Measurements from ENCODE around the gene POM121C. TPM values are rescaled to one million over a fixed set of nuclear protein-coding genes. Genes with fewer than 3 reads are reported as not detected.
"Not testable (repeated sequence)": the region's sequence is repeated elsewhere in the genome, so short reads cannot be mapped to it uniquely, and the experiment has no call there.

POM121C gene
- total and polyA plus RNA-seq, 2 donors (not counting 1 experiment from before 2014, with no cell fraction given): 27.0 to 78.3 TPM

GRCh38 chr7:75414204-75414603, 71.9 kb downstream of the POM121C start:
- H3K27me3 ChIP-seq (replicated peaks in 1 of 4; ENCODE audit: control extremely low read depth in 1 of 4, control insufficient read depth in 3 of 4, insufficient read depth in 4 of 4, low read length in 3 of 4); DNase-seq; H3K4me1 ChIP-seq (ENCODE audit: control insufficient read depth in 2 of 2, insufficient read depth in 2 of 2, low read length in 2 of 2); H3K4me3 ChIP-seq (ENCODE audit: control extremely low read depth in 1 of 5, extremely low read depth in 1 of 5, insufficient read depth in 1 of 5, low read depth in 2 of 5, low read length in 4 of 5); H2AFZ ChIP-seq (ENCODE audit: insufficient read depth, low read depth, low read length, poor library complexity, severe bottlenecking); H3K4me2 ChIP-seq (replicated peaks; ENCODE audit: low read depth, low read length, poor library complexity, severe bottlenecking); H3K4me1 Mint-ChIP-seq; H3K27ac Mint-ChIP-seq; H3K9me3 Mint-ChIP-seq (ENCODE audit: insufficient read depth); H3K9me3 ChIP-seq (ENCODE audit: control extremely low read depth in 1 of 3, control insufficient read depth in 2 of 3, insufficient read depth in 1 of 3, low read length in 2 of 3); H3K27me3 Mint-ChIP-seq; H3K27ac ChIP-seq (ENCODE audit: low read length in 2 of 2); H3K4me3 Mint-ChIP-seq; H3K36me3 ChIP-seq (replicated peaks in 1 of 2; ENCODE audit: control extremely low read depth in 1 of 2, control insufficient read depth in 1 of 2, extremely low read depth in 1 of 2, insufficient read depth in 2 of 2, low read length in 1 of 2); ATAC-seq (ENCODE audit: low read depth); H3K79me2 ChIP-seq (ENCODE audit: control insufficient read depth, insufficient read depth, low read length); POLR2A ChIA-PET; CTCF ChIA-PET; intact Hi-C loops (cut with micrococcal nuclease); H4K20me1 ChIP-seq (ENCODE audit: control insufficient read depth, insufficient read depth, low read length, poor library complexity, severe bottlenecking); H3K9ac ChIP-seq (ENCODE audit: low read length): not testable (repeated sequence)
- WGBS (ENCODE audit: insufficient coverage): no CpG with 5 or more reads among the region's 6 CpGs

GRCh38 chr7:75410823-75411173, 75.3 kb downstream of the POM121C start:
- H3K9me3 Mint-ChIP-seq (ENCODE audit: insufficient read depth); H3K4me1 ChIP-seq (ENCODE audit: control insufficient read depth in 2 of 2, insufficient read depth in 2 of 2, low read length in 2 of 2); DNase-seq; H3K4me3 Mint-ChIP-seq; H3K27ac ChIP-seq (ENCODE audit: low read length in 2 of 2); H3K4me2 ChIP-seq (replicated peaks; ENCODE audit: low read depth, low read length, poor library complexity, severe bottlenecking); CTCF ChIA-PET; H3K4me1 Mint-ChIP-seq; POLR2A ChIA-PET; H3K79me2 ChIP-seq (ENCODE audit: control insufficient read depth, insufficient read depth, low read length); intact Hi-C loops (cut with micrococcal nuclease); H3K27me3 ChIP-seq (replicated peaks in 1 of 4; ENCODE audit: control extremely low read depth in 1 of 4, control insufficient read depth in 3 of 4, insufficient read depth in 4 of 4, low read length in 3 of 4); H2AFZ ChIP-seq (ENCODE audit: insufficient read depth, low read depth, low read length, poor library complexity, severe bottlenecking); H3K36me3 ChIP-seq (replicated peaks in 1 of 2; ENCODE audit: control extremely low read depth in 1 of 2, control insufficient read depth in 1 of 2, extremely low read depth in 1 of 2, insufficient read depth in 2 of 2, low read length in 1 of 2); H3K9me3 ChIP-seq (ENCODE audit: control extremely low read depth in 1 of 3, control insufficient read depth in 2 of 3, insufficient read depth in 1 of 3, low read length in 2 of 3); H3K27ac Mint-ChIP-seq; H3K27me3 Mint-ChIP-seq; H3K4me3 ChIP-seq (ENCODE audit: control extremely low read depth in 1 of 5, extremely low read depth in 1 of 5, insufficient read depth in 1 of 5, low read depth in 2 of 5, low read length in 4 of 5); H3K9ac ChIP-seq (ENCODE audit: low read length); ATAC-seq (ENCODE audit: low read depth); H4K20me1 ChIP-seq (ENCODE audit: control insufficient read depth, insufficient read depth, low read length, poor library complexity, severe bottlenecking): not testable (repeated sequence)
- no CpG with 5 or more reads among the region's 13 CpGs for WGBS (ENCODE audit: insufficient coverage)

GRCh38 chr7:75409880-75410822, 75.9 kb downstream of the POM121C start:
- H3K9me3 Mint-ChIP-seq (ENCODE audit: insufficient read depth); H4K20me1 ChIP-seq (ENCODE audit: control insufficient read depth, insufficient read depth, low read length, poor library complexity, severe bottlenecking); H3K27me3 ChIP-seq (replicated peaks in 1 of 4; ENCODE audit: control extremely low read depth in 1 of 4, control insufficient read depth in 3 of 4, insufficient read depth in 4 of 4, low read length in 3 of 4); H3K4me1 Mint-ChIP-seq; H3K27me3 Mint-ChIP-seq; H3K27ac Mint-ChIP-seq; POLR2A ChIA-PET; H3K4me1 ChIP-seq (ENCODE audit: control insufficient read depth in 2 of 2, insufficient read depth in 2 of 2, low read length in 2 of 2); H3K9me3 ChIP-seq (ENCODE audit: control extremely low read depth in 1 of 3, control insufficient read depth in 2 of 3, insufficient read depth in 1 of 3, low read length in 2 of 3); H3K36me3 ChIP-seq (replicated peaks in 1 of 2; ENCODE audit: control extremely low read depth in 1 of 2, control insufficient read depth in 1 of 2, extremely low read depth in 1 of 2, insufficient read depth in 2 of 2, low read length in 1 of 2); H3K27ac ChIP-seq (ENCODE audit: low read length in 2 of 2); CTCF ChIA-PET; DNase-seq; H3K79me2 ChIP-seq (ENCODE audit: control insufficient read depth, insufficient read depth, low read length); H2AFZ ChIP-seq (ENCODE audit: insufficient read depth, low read depth, low read length, poor library complexity, severe bottlenecking); H3K9ac ChIP-seq (ENCODE audit: low read length); H3K4me2 ChIP-seq (replicated peaks; ENCODE audit: low read depth, low read length, poor library complexity, severe bottlenecking); intact Hi-C loops (cut with micrococcal nuclease): not testable (repeated sequence)
- no CpG with 5 or more reads among the region's 74 CpGs for WGBS (ENCODE audit: insufficient coverage)
- H3K4me3 Mint-ChIP-seq: peak overlapping the region; percentile 52
- ATAC-seq (ENCODE audit: low read depth): peak; percentile 96
- H3K4me3 ChIP-seq (ENCODE audit: control extremely low read depth in 1 of 5, extremely low read depth in 1 of 5, insufficient read depth in 1 of 5, low read depth in 2 of 5, low read length in 4 of 5): peak overlapping the region in 2 of 5 experiments; percentile 18 to 23

GRCh38 chr7:75404663-75405062, 81.4 kb downstream of the POM121C start:
- H3K79me2 ChIP-seq (ENCODE audit: control insufficient read depth, insufficient read depth, low read length); H3K27ac ChIP-seq (ENCODE audit: low read length in 2 of 2); POLR2A ChIA-PET; H3K9me3 Mint-ChIP-seq (ENCODE audit: insufficient read depth); ATAC-seq (ENCODE audit: low read depth); intact Hi-C loops (cut with micrococcal nuclease); H3K4me3 Mint-ChIP-seq; H3K36me3 ChIP-seq (replicated peaks in 1 of 2; ENCODE audit: control extremely low read depth in 1 of 2, control insufficient read depth in 1 of 2, extremely low read depth in 1 of 2, insufficient read depth in 2 of 2, low read length in 1 of 2); H3K4me1 ChIP-seq (ENCODE audit: control insufficient read depth in 2 of 2, insufficient read depth in 2 of 2, low read length in 2 of 2); H3K4me2 ChIP-seq (replicated peaks; ENCODE audit: low read depth, low read length, poor library complexity, severe bottlenecking); H3K27ac Mint-ChIP-seq; H3K4me3 ChIP-seq (ENCODE audit: control extremely low read depth in 1 of 5, extremely low read depth in 1 of 5, insufficient read depth in 1 of 5, low read depth in 2 of 5, low read length in 4 of 5); CTCF ChIA-PET; H3K4me1 Mint-ChIP-seq; H3K27me3 Mint-ChIP-seq; H3K9me3 ChIP-seq (ENCODE audit: control extremely low read depth in 1 of 3, control insufficient read depth in 2 of 3, insufficient read depth in 1 of 3, low read length in 2 of 3); H4K20me1 ChIP-seq (ENCODE audit: control insufficient read depth, insufficient read depth, low read length, poor library complexity, severe bottlenecking); H2AFZ ChIP-seq (ENCODE audit: insufficient read depth, low read depth, low read length, poor library complexity, severe bottlenecking); DNase-seq; H3K27me3 ChIP-seq (replicated peaks in 1 of 4; ENCODE audit: control extremely low read depth in 1 of 4, control insufficient read depth in 3 of 4, insufficient read depth in 4 of 4, low read length in 3 of 4); H3K9ac ChIP-seq (ENCODE audit: low read length): not testable (repeated sequence)
- no CpG with 5 or more reads among the region's 18 CpGs for WGBS (ENCODE audit: insufficient coverage)
